ENCODE measurements around the gene NOB1. TPM values are rescaled to one million over a fixed set of nuclear protein-coding genes. Genes with fewer than 3 reads are reported as not detected.

Gene NOB1
- total RNA-seq, 1 experiment from 2014 or later = 31.9 TPM

- Histone ChIP-seq H3K79me2 (ENCODE audit: low read length) (no peaks in the 10 kb centered on the region), H3K4me3 (ENCODE audit: low read length) (no peak overlapping the region), H3F3A (ENCODE audit: low read length, unreplicated experiment) (no peaks in the 10 kb centered on the region), H3K4me2 (ENCODE audit: low read length) (no peak overlapping the region), H3K9ac (ENCODE audit: low read length) (no peak overlapping the region), H3K36me3 (ENCODE audit: low read depth, low read length) (peaks cover 27% of the 10 kb centered on the region; the same call in 1 of the 2 replicates), H3K9me3 (ENCODE audit: low read length) (no peaks in the 10 kb centered on the region), H3K27ac (ENCODE audit: low read length) (no peak overlapping the region), H3K9me2 (replicated peaks; ENCODE audit: low read length) (no peaks in the 10 kb centered on the region), H3K27me3 (ENCODE audit: low read length) (no peaks in the 10 kb centered on the region), H2AFZ (ENCODE audit: low read length) (no peak overlapping the region), H4K20me1 (ENCODE audit: low read length) (no peaks in the 10 kb centered on the region), H3K4me1 (ENCODE audit: insufficient read depth, low read length) (no peaks in the 10 kb centered on the region)
- ChIA-PET POLR2A (ENCODE audit: unreplicated experiment) (no interaction called here), CTCF (no interaction called here)
- BruUV-seq (replicated peaks) = no TSS peak
- DNase-seq (no peak), ATAC-seq (0 out of 2 replicates have a peak, but pooled peaks have one; percentile 22)
- no peak for TF ChIP-seq EZH2phosphoT487 (IDR thresholded peaks at IDR 0.05; ENCODE audit: borderline replicate concordance, low read length)
- TF ChIP-seq EZH2 (IDR thresholded peaks at IDR 0.05; ENCODE audit: low read length, unreplicated experiment) = no peak
- TF ChIP-seq CTCF (conservative IDR thresholded peaks at IDR 0.05; ENCODE audit: low read depth, low read length) = no peak
- intact Hi-C loops (cut with micrococcal nuclease) = no loop called here
These were observed 41.7 kb downstream of the NOB1 start for GRCh38 chr16:69712914-69713581.

DNA sequence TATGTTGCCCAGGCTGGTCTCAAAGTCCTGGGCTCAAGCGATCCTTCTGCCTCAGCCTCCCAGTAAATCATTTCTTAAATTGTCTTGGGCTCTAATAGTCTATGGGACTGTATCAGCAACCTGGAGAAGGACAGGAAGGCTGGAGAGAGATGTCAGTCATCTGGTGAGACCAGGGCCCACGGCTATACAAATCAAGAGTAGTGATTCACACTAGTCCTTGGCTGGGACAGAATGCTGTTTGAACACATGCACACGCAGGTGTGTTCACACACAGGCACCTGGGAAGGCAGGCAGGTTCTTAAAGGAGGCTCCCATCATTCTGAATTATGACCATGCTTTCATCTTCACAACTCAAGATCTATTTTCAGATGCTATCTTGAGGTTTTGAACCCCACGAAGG lies 42.4 kb downstream of the NOB1 start:
- no TSS peak for BruUV-seq (replicated peaks)
- H3K9me3 ChIP-seq (ENCODE audit: low read length) = no peaks in the 10 kb centered on the region
- no peak for DNase-seq
- ChIA-PET POLR2A (ENCODE audit: unreplicated experiment) (no interaction called here), CTCF (no interaction called here)
- no peaks in the 10 kb centered on the region for H3F3A ChIP-seq (ENCODE audit: low read length, unreplicated experiment)
- no peak overlapping the region for H3K4me3 ChIP-seq (ENCODE audit: low read length)
- H3K4me1 ChIP-seq (ENCODE audit: insufficient read depth, low read length) = no peaks in the 10 kb centered on the region
- no peaks in the 10 kb centered on the region for H3K27me3 ChIP-seq (ENCODE audit: low read length)
- no peaks in the 10 kb centered on the region for H3K9me2 ChIP-seq (replicated peaks; ENCODE audit: low read length)
- no peak overlapping the region for H2AFZ ChIP-seq (ENCODE audit: low read length)
- ATAC-seq = no peak
- no peak overlapping the region for H3K9ac ChIP-seq (ENCODE audit: low read length)
- peaks cover 25% of the 10 kb centered on the region; the same call in 1 of the 2 replicates for H3K36me3 ChIP-seq (ENCODE audit: low read depth, low read length)
- intact Hi-C loops (cut with micrococcal nuclease) = no loop called here
- H3K27ac ChIP-seq (ENCODE audit: low read length) = no peak overlapping the region
- TF ChIP-seq EZH2phosphoT487 (IDR thresholded peaks at IDR 0.05; ENCODE audit: borderline replicate concordance, low read length) = no peak
- no peak for TF ChIP-seq CTCF (conservative IDR thresholded peaks at IDR 0.05; ENCODE audit: low read depth, low read length)
- TF ChIP-seq EZH2 (IDR thresholded peaks at IDR 0.05; ENCODE audit: low read length, unreplicated experiment) = no peak
- H4K20me1 ChIP-seq (ENCODE audit: low read length) = no peaks in the 10 kb centered on the region
- no peak overlapping the region for H3K4me2 ChIP-seq (ENCODE audit: low read length)
- no peaks in the 10 kb centered on the region for H3K79me2 ChIP-seq (ENCODE audit: low read length)

GRCh38 chr16:69711115-69711740 lies 43.5 kb downstream of the NOB1 start:
- ATAC-seq = no peak
- H3K4me1 ChIP-seq (ENCODE audit: insufficient read depth, low read length) = peaks cover 8% of the 10 kb centered on the region
- BruUV-seq (replicated peaks) = no TSS peak
- peak overlapping the region; percentile 29; the same call in 1 of the 2 replicates for H3K27ac ChIP-seq (ENCODE audit: low read length)
- H3K9me2 ChIP-seq (replicated peaks; ENCODE audit: low read length) = no peaks in the 10 kb centered on the region
- intact Hi-C loops (cut with micrococcal nuclease) = no loop called here
- POLR2A ChIA-PET (ENCODE audit: unreplicated experiment) = interaction anchor here (0.7 kb wide), 1 partner anchor 44 kb away, joined by 26 read pairs; the partner anchor contains the start of gene NOB1
- TF ChIP-seq EZH2 (IDR thresholded peaks at IDR 0.05; ENCODE audit: low read length, unreplicated experiment) (no peak), CTCF (conservative IDR thresholded peaks at IDR 0.05; ENCODE audit: low read depth, low read length) (no peak), EZH2phosphoT487 (IDR thresholded peaks at IDR 0.05; ENCODE audit: borderline replicate concordance, low read length) (no peak)
- CTCF ChIA-PET = no interaction called here
- H2AFZ ChIP-seq (ENCODE audit: low read length) = no peak overlapping the region
- no peaks in the 10 kb centered on the region for H4K20me1 ChIP-seq (ENCODE audit: low read length)
- H3K9me3 ChIP-seq (ENCODE audit: low read length) = no peaks in the 10 kb centered on the region
- no peak overlapping the region for H3K4me3 ChIP-seq (ENCODE audit: low read length)
- no peaks in the 10 kb centered on the region for H3K27me3 ChIP-seq (ENCODE audit: low read length)
- H3K4me2 ChIP-seq (ENCODE audit: low read length) = no peak overlapping the region
- DNase-seq = peak; percentile 76
- H3F3A ChIP-seq (ENCODE audit: low read length, unreplicated experiment) = no peaks in the 10 kb centered on the region
- no peak overlapping the region for H3K9ac ChIP-seq (ENCODE audit: low read length)
- H3K36me3 ChIP-seq (ENCODE audit: low read depth, low read length) = peaks cover 23% of the 10 kb centered on the region; the same call in 1 of the 2 replicates
- no peaks in the 10 kb centered on the region for H3K79me2 ChIP-seq (ENCODE audit: low read length)

All from PC-3 (cell line).